Breast epithelium (tissue), 3 donors: ENCODE results near the gene SEPHS1.

ENCODE experiments used
- POLR2A ChIP-seq: fragments of 450-650 bp; IDR thresholded peaks from one replicate; pipeline ENCODE4 v1.6.1; 2016; ENCODE audit warnings: antibody characterized with exemption, mild to moderate bottlenecking, moderate library complexity
- TF ChIP-seq, protein P1 (sequence below), 3 donors: fragments of 450-650 bp; IDR thresholded peaks; one replicate each; pipeline ENCODE4 v1.5.1; 2016 to 2017; ENCODE audit warnings: antibody characterized with exemption in 3 of 3, mild to moderate bottlenecking in 3 of 3, moderate library complexity in 3 of 3

DNA sequence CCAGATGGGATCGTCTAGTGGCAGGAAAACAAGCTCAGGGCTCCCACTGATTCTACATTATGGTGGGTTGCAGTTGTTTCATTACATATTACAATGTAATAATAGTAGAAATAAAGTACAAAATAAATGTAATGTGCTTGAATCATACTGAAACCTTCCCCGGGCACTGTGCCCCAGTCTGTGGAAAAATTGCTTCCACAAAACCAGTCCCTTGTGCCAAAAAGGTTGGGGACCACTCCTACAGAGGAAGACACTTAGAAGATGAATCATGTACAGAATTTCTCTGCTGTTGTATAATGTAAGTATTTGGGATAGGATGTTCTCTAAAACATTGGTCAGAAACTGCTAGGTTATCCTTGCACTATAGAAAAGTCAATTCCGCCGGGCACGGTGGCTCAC is 36.9 kb downstream of the SEPHS1 start:
- no peak for TF ChIP-seq POLR2A
- TF ChIP-seq, protein P1, sequence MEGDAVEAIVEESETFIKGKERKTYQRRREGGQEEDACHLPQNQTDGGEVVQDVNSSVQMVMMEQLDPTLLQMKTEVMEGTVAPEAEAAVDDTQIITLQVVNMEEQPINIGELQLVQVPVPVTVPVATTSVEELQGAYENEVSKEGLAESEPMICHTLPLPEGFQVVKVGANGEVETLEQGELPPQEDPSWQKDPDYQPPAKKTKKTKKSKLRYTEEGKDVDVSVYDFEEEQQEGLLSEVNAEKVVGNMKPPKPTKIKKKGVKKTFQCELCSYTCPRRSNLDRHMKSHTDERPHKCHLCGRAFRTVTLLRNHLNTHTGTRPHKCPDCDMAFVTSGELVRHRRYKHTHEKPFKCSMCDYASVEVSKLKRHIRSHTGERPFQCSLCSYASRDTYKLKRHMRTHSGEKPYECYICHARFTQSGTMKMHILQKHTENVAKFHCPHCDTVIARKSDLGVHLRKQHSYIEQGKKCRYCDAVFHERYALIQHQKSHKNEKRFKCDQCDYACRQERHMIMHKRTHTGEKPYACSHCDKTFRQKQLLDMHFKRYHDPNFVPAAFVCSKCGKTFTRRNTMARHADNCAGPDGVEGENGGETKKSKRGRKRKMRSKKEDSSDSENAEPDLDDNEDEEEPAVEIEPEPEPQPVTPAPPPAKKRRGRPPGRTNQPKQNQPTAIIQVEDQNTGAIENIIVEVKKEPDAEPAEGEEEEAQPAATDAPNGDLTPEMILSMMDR (IDR thresholded peaks at IDR 0.05) = no peak
